Chondrocyte (in vitro differentiated cells): ENCODE measurements around the gene DGKH. TPM values are rescaled to one million over a fixed set of nuclear protein-coding genes. Genes with fewer than 3 reads are reported as not detected.

ENCODE experiments used
- DNase-seq: peaks from one replicate; pipeline ENCODE4 v3.0.0; 2021; ENCODE audit warnings: mixed read lengths, low spot score
- H3K27ac Mint-ChIP-seq: one replicate; pipeline ENCODE4 v1.8.0; 2021; ENCODE audit warnings: mild to moderate bottlenecking, moderate library complexity, mixed read lengths; ENCODE audit not compliant: unreplicated experiment
- H3K27me3 Mint-ChIP-seq: 2 replicates; pipeline ENCODE4 v1.8.0; 2021; ENCODE audit warnings: low read depth, mixed read lengths
- H3K36me3 Mint-ChIP-seq: 2 replicates; pipeline ENCODE4 v1.8.0; 2021; ENCODE audit warnings: low read depth, mixed read lengths
- H3K4me1 Mint-ChIP-seq: 2 replicates; pipeline ENCODE4 v1.8.0; 2021; ENCODE audit warnings: low read depth, mild to moderate bottlenecking, mixed read lengths
- H3K4me3 Mint-ChIP-seq: one replicate; pipeline ENCODE4 v1.8.0; 2021; ENCODE audit warnings: mild to moderate bottlenecking, moderate library complexity, mixed read lengths; ENCODE audit not compliant: unreplicated experiment
- H3K9me3 Mint-ChIP-seq: 2 replicates; pipeline ENCODE4 v1.8.0; 2021; ENCODE audit warnings: low read depth, mixed read lengths
- CTCF ChIP-seq: fragments of 200-600 bp; sonication (generic); IDR thresholded peaks from 2 replicates; pipeline ENCODE4 v1.5.0; 2021; ENCODE audit warnings: antibody characterized with exemption, mild to moderate bottlenecking, moderate library complexity
- total RNA-seq: library from RNA; stranded (reverse); gene quantifications from 3 replicates; pipeline ENCODE4 v1.2.1, GENCODE V29; 2021

The DGKH gene
- total RNA-seq, 1 donor from 2014 or later = 14.7 TPM

GRCh38 chr13:42102961-42103865 lies 54.8 kb downstream of the DGKH start:
- no peak for DNase-seq
- Mint-ChIP-seq H3K27me3 (no peaks in the 10 kb centered on the region), H3K9me3 (no peaks in the 10 kb centered on the region), H3K27ac (no peak overlapping the region), H3K36me3 (peaks cover 5% of the 10 kb centered on the region), H3K4me3 (no peak overlapping the region), H3K4me1 (peaks cover 16% of the 10 kb centered on the region)
- TF ChIP-seq CTCF = no peak

DNA sequence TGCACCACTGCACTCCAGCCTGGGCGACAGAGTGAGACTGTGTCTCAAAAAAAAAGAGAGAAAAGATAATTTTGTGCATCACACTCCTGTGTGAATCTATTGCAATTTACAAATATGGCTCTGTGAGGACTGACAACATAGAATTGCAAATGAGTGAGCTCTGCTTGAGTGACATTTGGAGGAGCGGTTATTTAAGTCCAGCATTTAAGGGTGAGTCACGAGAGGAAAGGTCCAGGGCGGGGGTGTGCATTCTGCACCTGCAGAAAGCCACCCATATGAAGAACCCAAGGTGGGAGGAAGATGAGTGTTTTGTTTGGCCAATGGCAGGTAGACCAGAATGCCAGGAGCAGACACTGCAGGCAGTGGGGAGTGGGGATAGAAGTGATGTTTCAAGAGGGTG lies 58.5 kb downstream of the DGKH start:
- no peak overlapping the region for H3K27ac Mint-ChIP-seq
- TF ChIP-seq CTCF = no peak
- H3K9me3 Mint-ChIP-seq = no peaks in the 10 kb centered on the region
- DNase-seq = no peak
- H3K36me3 Mint-ChIP-seq = peaks cover 3% of the 10 kb centered on the region
- peaks cover 20% of the 10 kb centered on the region for H3K4me1 Mint-ChIP-seq
- H3K27me3 Mint-ChIP-seq = no peaks in the 10 kb centered on the region
- H3K4me3 Mint-ChIP-seq = no peak overlapping the region

DNA sequence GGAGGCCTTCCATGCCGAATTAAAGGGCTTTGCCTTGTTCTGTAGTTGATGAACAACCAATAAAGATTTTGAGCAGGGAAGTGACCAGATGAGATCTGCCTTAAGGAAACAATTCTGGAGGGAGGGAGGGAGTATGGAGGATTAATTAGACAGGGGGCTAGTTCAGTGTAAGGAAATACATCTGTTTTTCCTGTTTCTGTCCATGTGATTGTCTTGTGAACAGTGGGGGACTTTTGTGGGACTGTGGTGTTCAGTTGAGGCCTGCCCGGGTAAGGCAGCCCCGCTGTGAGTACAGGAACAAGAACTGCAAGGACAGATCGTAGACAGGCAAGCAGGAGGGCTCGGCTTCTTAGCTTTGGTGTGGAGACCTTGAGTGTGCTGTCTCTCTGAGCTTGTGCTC lies 59.0 kb downstream of the DGKH start:
- peaks cover 3% of the 10 kb centered on the region for H3K36me3 Mint-ChIP-seq
- no peaks in the 10 kb centered on the region for H3K9me3 Mint-ChIP-seq
- no peak overlapping the region for H3K4me3 Mint-ChIP-seq
- no peak for DNase-seq
- no peak overlapping the region for H3K27ac Mint-ChIP-seq
- TF ChIP-seq CTCF = no peak
- peaks cover 20% of the 10 kb centered on the region for H3K4me1 Mint-ChIP-seq
- no peaks in the 10 kb centered on the region for H3K27me3 Mint-ChIP-seq

- H3K27ac Mint-ChIP-seq = no peak overlapping the region
- H3K4me3 Mint-ChIP-seq = no peak overlapping the region
- no peak for DNase-seq
- H3K9me3 Mint-ChIP-seq = no peaks in the 10 kb centered on the region
- H3K36me3 Mint-ChIP-seq = peaks cover 3% of the 10 kb centered on the region
- H3K27me3 Mint-ChIP-seq = no peaks in the 10 kb centered on the region
- H3K4me1 Mint-ChIP-seq = peaks cover 20% of the 10 kb centered on the region
- TF ChIP-seq CTCF = no peak
These were observed 59.8 kb downstream of the DGKH start for GRCh38 chr13:42108217-42108616.

GRCh38 chr13:42109957-42110356 lies 61.5 kb downstream of the DGKH start:
- H3K36me3 Mint-ChIP-seq = peaks cover 3% of the 10 kb centered on the region
- DNase-seq = no peak
- TF ChIP-seq CTCF = no peak
- no peak overlapping the region for H3K4me3 Mint-ChIP-seq
- H3K27ac Mint-ChIP-seq = no peak overlapping the region
- H3K27me3 Mint-ChIP-seq = no peaks in the 10 kb centered on the region
- no peaks in the 10 kb centered on the region for H3K9me3 Mint-ChIP-seq
- peaks cover 31% of the 10 kb centered on the region for H3K4me1 Mint-ChIP-seq
